UCSD-AML1 (cell line): ENCODE results near the gene LRRIQ4.

Source experiments
- DNase-seq: peaks from one replicate; lab custom pipeline; 2025; ENCODE audit not compliant: unreplicated experiment; lab: John Stamatoyannopoulos, UW

LRRIQ4 gene

GRCh38 chr3:169809230-169809795 lies 3.4 kb upstream of the LRRIQ4 start:
- no peak for DNase-seq

- peak; percentile 50 for DNase-seq
Measured at GRCh38 chr3:169811631-169812331, 889 bp upstream of the LRRIQ4 start.

GRCh38 chr3:169813278-169813677 lies 608 bp downstream of the LRRIQ4 start:
- DNase-seq = no peak

- DNase-seq = no peak
Measured at GRCh38 chr3:169813757-169814517, 1.3 kb downstream of the LRRIQ4 start.

GRCh38 chr3:169815590-169816150 lies 3.0 kb downstream of the LRRIQ4 start:
- DNase-seq = no peak

- DNase-seq = no peak
Measured at GRCh38 chr3:169818316-169818715, 5.6 kb downstream of the LRRIQ4 start.

- DNase-seq = no peak
Measured at GRCh38 chr3:169822091-169822490, 9.4 kb downstream of the LRRIQ4 start.

GRCh38 chr3:169822540-169822939 lies 9.9 kb downstream of the LRRIQ4 start:
- no peak for DNase-seq

GRCh38 chr3:169822983-169823382 lies 10.3 kb downstream of the LRRIQ4 start:
- DNase-seq = no peak

GRCh38 chr3:169825316-169825715 lies 12.6 kb downstream of the LRRIQ4 start:
- no peak for DNase-seq

- no peak for DNase-seq
Measured at GRCh38 chr3:169827712-169828111, 15.0 kb downstream of the LRRIQ4 start.

- no peak for DNase-seq
Measured at GRCh38 chr3:169835533-169835932, 22.9 kb downstream of the LRRIQ4 start.

- DNase-seq = no peak
Measured at GRCh38 chr3:169836078-169836941, 23.6 kb downstream of the LRRIQ4 start.

- no peak for DNase-seq
Measured at GRCh38 chr3:169836942-169837275, 24.2 kb downstream of the LRRIQ4 start.

- no peak for DNase-seq
Measured at GRCh38 chr3:169838511-169839030, 25.9 kb downstream of the LRRIQ4 start.

- no peak for DNase-seq
Measured at GRCh38 chr3:169841171-169841570, 28.5 kb downstream of the LRRIQ4 start.

GRCh38 chr3:169842960-169843359 lies 30.3 kb downstream of the LRRIQ4 start:
- DNase-seq = no peak

- no peak for DNase-seq
Measured at GRCh38 chr3:169846458-169847193, 34.0 kb downstream of the LRRIQ4 start.

GRCh38 chr3:169847896-169848295 lies 35.2 kb downstream of the LRRIQ4 start:
- no peak for DNase-seq

GRCh38 chr3:169848741-169849140 lies 36.1 kb downstream of the LRRIQ4 start:
- DNase-seq = no peak
